Suprapubic skin (tissue), 2 donors: Measurements from ENCODE around the gene HOXA1.

ENCODE experiments used
- EP300 ChIP-seq: sonication (generic); formaldehyde crosslinking; IDR thresholded peaks from one replicate; pipeline ENCODE4 v1.6.1; 2017; ENCODE audit warnings: antibody characterized with exemption
- POLR2A ChIP-seq, 2 donors: fragments of 450-650 bp; IDR thresholded peaks; one replicate each; pipeline ENCODE4 v1.6.1; 2017; ENCODE audit warnings: antibody characterized with exemption in 2 of 2, mild to moderate bottlenecking in 2 of 2, moderate library complexity in 2 of 2

DNA sequence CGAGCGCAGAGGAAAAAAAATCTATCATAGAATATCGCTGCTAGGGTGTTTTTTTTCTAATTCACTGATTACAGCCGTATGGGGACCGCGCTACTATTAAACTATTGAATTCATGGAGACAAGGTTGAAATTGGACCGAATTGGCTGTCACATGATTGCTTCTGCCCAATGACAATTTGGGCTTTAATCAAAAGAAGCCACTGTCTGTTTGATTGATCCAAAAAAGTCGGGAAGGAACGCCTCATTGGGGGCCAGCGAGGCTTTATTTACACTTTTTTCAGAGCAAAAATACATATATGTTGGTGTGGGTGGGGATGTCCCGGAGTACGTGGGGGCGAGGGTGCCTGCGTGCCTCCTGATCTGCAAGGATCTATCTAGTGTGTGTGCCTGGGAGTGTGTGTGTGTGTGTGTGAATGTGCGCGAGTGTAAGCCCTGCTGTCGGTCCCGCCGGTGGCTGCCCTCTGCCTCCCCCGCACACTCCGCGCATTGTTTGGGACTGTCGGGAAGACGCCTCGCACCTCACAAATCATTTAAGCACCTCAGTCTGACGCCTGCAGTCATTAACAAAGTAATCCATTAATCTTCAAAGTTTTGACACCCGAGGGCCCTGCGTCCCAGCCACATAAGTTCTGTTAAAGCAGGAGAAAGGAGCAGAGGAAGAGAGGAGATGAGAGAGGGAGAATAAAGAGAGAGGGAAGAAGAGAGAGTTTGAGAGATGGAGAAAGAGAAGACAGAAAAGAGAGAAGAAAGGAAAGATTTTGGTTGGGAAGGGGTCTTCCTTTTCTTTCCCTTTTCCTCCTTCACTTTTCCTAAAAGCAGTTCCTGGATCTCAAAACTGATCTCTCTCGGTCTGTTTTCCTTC, 7.0 kb upstream of the HOXA1 start, which contains the start of gene HOXA2:
- TF ChIP-seq POLR2A (IDR thresholded peaks at IDR 0.05) (no peak), EP300 (no peak)
